Keratinocyte (primary cell): ENCODE measurements around the gene ANKRD55.
A peak's percentile ranks its signal among the peaks of the same experiment; 100 is the strongest.

Experiments used
- CTCF ChIP-seq, 3 experiments: IDR thresholded peaks in 1 of 3; conservative IDR thresholded peaks in 1 of 3; optimal IDR thresholded peaks in 1 of 3; 2 replicates in 2 of 3; 3 replicates in 1 of 3; pipeline versions ENCODE3 to v1.5.1; 2011; ENCODE audit warnings: low read length in 3 of 3, mild to moderate bottlenecking in 3 of 3, moderate library complexity in 2 of 3, control low read depth in 1 of 3, inconsistent platforms in 1 of 3; ENCODE audit not compliant: insufficient read depth in 2 of 3; ENCODE audit errors: extremely low read depth in 1 of 3
- EZH2 ChIP-seq: IDR thresholded peaks from one replicate; pipeline ENCODE4 v1.6.1; 2012; ENCODE audit warnings: inconsistent platforms, mild to moderate bottlenecking, low read length, moderate library complexity

GRCh38 chr5:56269216-56269927 lies 36.2 kb upstream of the ANKRD55 start:
- TF ChIP-seq CTCF (optimal IDR thresholded peaks at IDR 0.05 in 1 of 3, IDR thresholded peaks at IDR 0.05 in 1 of 3, conservative IDR thresholded peaks at IDR 0.05 in 1 of 3; ENCODE audit: extremely low read depth in 1 of 3, insufficient read depth in 2 of 3, low read length in 3 of 3), result peak; percentile 34 to 65 (median 57)
- TF ChIP-seq EZH2, result no peak
